Tibial artery (tissue), 4 donors: Measurements from ENCODE around the gene ESRRB.

Experiments
- DNase-seq, 2 donors: peaks; one replicate each; pipeline ENCODE4 v3.0.0-alpha.2; 2019
- H3K27ac ChIP-seq, 2 donors: fragments of 200-600 bp; sonication (generic) in 1 of 2; 1 replicate in 1 of 2; 2 replicates in 1 of 2; pipeline ENCODE4 v1.5.1; 2018 to 2019; ENCODE audit warnings: mild to moderate bottlenecking in 1 of 2
- H3K27me3 ChIP-seq, 2 donors: fragments of 200-600 bp; sonication (generic) in 1 of 2; one replicate each; pipeline versions ENCODE4 v1.5.1 to v1.6.0; 2016 to 2019
- H3K36me3 ChIP-seq, 3 donors: fragments of 200-600 bp; sonication (generic) in 2 of 3; one replicate each; pipeline ENCODE4 v1.5.1; 2016 to 2019; ENCODE audit warnings: mild to moderate bottlenecking in 2 of 3
- H3K4me1 ChIP-seq, 4 donors: fragments of 200-600 bp; sonication (generic) in 2 of 4; 1 replicate in 3 of 4; 2 replicates in 1 of 4; pipeline ENCODE4 v1.5.1; 2016 to 2019
- H3K4me3 ChIP-seq, 2 donors: fragments of 200-600 bp; sonication (generic) in 1 of 2; 1 replicate in 1 of 2; 2 replicates in 1 of 2; pipeline ENCODE4 v1.5.1; 2018 to 2019; ENCODE audit warnings: mild to moderate bottlenecking in 2 of 2
- H3K9me3 ChIP-seq, 3 donors: fragments of 200-600 bp; sonication (generic) in 1 of 3; one replicate each; pipeline ENCODE4 v1.5.1; 2016 to 2019
- intact Hi-C: fragments of 100-400 bp; cut with DNase I; formaldehyde crosslinking; loops from one replicate; pipeline ENCODE4 v1.15.0; 2023; ENCODE audit warnings: low total_unique reads
- TF ChIP-seq, protein P1 (sequence below), 2 experiments: fragments of 200-600 bp in 1 of 2; fragments of 450-650 bp in 1 of 2; IDR thresholded peaks; one replicate each; pipeline ENCODE4 v1.5.1; 2017 to 2019; ENCODE audit warnings: antibody characterized with exemption in 2 of 2, mild to moderate bottlenecking in 1 of 2, moderate library complexity in 1 of 2

ESRRB gene

DNA sequence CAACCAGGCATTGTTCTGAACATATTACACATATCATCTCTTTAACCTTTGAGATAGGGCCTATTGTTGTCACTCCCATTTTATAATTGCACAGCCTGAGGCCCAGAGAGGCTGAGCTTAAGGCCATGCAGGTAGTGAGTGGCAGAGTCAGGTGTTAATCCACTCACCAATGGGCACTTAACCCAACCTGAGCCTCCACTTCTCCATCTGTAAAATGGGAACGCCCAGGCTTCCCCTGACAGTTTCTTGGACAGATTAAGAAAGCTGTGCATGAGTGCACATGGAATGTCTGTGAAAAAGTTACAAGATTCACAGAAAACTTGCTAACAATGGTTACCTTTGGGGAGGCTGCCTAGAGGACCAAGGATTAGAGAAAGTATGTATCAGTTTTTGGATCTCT is 32.9 kb downstream of the ESRRB start:
- DNase-seq: no peak
- H3K27ac ChIP-seq: no peak overlapping the region
- intact Hi-C loops: no loop called here
- no peaks in the 10 kb centered on the region for H3K9me3 ChIP-seq
- TF ChIP-seq, protein P1, sequence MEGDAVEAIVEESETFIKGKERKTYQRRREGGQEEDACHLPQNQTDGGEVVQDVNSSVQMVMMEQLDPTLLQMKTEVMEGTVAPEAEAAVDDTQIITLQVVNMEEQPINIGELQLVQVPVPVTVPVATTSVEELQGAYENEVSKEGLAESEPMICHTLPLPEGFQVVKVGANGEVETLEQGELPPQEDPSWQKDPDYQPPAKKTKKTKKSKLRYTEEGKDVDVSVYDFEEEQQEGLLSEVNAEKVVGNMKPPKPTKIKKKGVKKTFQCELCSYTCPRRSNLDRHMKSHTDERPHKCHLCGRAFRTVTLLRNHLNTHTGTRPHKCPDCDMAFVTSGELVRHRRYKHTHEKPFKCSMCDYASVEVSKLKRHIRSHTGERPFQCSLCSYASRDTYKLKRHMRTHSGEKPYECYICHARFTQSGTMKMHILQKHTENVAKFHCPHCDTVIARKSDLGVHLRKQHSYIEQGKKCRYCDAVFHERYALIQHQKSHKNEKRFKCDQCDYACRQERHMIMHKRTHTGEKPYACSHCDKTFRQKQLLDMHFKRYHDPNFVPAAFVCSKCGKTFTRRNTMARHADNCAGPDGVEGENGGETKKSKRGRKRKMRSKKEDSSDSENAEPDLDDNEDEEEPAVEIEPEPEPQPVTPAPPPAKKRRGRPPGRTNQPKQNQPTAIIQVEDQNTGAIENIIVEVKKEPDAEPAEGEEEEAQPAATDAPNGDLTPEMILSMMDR (IDR thresholded peaks at IDR 0.05): no peak
- no peak overlapping the region for H3K4me3 ChIP-seq
- peaks cover 0 to 5% of the 10 kb centered on the region in 2 donors for H3K27me3 ChIP-seq
- H3K36me3 ChIP-seq: no peaks in the 10 kb centered on the region
- no peaks in the 10 kb centered on the region for H3K4me1 ChIP-seq

DNA sequence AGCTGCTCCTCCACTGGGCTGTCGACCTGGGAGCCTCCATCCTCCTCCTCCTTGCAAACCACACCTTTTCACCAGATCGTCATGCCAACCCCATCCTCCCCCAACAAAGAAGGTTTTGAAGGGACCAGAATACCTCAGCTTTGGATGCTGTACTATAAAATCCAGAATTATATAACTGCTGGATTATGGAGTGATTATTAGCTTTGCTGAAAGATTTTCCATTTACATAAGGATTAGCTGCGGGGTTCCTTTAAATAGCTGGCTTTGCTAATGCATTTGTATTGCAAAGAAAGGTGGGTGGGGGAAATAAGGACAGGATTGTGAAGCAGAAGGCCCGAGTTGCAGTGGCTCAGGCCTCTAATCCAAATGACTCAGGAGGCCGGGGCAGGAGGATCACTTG is 36.6 kb downstream of the ESRRB start:
- DNase-seq: no peak
- peaks cover 0 to 21% of the 10 kb centered on the region in 2 donors for H3K27me3 ChIP-seq
- no peaks in the 10 kb centered on the region for H3K4me1 ChIP-seq
- H3K36me3 ChIP-seq: no peaks in the 10 kb centered on the region
- H3K27ac ChIP-seq: no peak overlapping the region
- intact Hi-C loops: no loop called here
- TF ChIP-seq, protein P1 (IDR thresholded peaks at IDR 0.05): no peak
- no peak overlapping the region for H3K4me3 ChIP-seq
- H3K9me3 ChIP-seq: no peaks in the 10 kb centered on the region

DNA sequence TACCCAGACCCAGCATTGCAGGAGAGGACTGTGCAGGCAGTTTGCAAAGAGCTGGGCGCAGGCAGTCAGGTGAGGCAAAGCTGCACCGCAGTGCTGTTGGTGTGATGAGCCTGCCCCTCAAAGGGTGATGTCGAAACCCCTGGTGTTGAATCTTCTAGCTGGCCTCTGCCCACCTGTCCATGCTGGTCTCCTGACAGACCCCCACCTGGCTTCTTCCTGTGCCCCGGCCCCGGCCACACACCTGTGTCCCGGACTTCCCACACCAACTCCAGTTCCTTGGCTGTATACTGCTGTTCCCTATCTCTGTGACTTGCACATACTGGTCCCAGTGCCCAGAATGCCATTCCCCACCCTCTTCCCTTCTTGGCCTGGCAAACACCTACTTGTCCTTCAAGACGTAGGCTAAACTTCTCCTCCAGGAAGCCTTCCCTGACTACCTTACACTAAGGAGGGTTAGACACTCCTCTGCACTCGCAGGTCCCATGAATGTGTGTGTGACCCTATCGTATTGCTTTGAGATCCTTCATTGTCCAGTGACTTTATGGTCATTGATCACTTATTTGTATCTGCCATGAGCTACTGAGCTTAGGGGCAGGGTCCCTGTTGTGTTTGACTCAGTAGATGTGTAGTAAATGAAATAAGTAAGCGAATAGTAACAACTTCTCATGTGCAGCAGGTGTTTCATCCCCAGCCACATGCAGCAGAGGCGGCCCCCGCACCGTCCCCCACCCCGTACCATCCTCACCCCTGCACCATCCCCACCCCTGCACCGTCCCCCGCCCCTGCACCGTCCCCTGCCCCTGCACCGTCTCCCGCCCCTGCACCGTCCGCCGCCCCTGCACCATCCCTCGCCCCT is 37.4 kb downstream of the ESRRB start:
- peaks cover 0 to 21% of the 10 kb centered on the region in 2 donors for H3K27me3 ChIP-seq
- no peak for DNase-seq
- intact Hi-C loops: no loop called here
- no peaks in the 10 kb centered on the region for H3K9me3 ChIP-seq
- no peak overlapping the region for H3K4me3 ChIP-seq
- TF ChIP-seq, protein P1 (IDR thresholded peaks at IDR 0.05): no peak
- H3K4me1 ChIP-seq: no peaks in the 10 kb centered on the region
- no peaks in the 10 kb centered on the region for H3K36me3 ChIP-seq
- H3K27ac ChIP-seq: no peak overlapping the region

DNA sequence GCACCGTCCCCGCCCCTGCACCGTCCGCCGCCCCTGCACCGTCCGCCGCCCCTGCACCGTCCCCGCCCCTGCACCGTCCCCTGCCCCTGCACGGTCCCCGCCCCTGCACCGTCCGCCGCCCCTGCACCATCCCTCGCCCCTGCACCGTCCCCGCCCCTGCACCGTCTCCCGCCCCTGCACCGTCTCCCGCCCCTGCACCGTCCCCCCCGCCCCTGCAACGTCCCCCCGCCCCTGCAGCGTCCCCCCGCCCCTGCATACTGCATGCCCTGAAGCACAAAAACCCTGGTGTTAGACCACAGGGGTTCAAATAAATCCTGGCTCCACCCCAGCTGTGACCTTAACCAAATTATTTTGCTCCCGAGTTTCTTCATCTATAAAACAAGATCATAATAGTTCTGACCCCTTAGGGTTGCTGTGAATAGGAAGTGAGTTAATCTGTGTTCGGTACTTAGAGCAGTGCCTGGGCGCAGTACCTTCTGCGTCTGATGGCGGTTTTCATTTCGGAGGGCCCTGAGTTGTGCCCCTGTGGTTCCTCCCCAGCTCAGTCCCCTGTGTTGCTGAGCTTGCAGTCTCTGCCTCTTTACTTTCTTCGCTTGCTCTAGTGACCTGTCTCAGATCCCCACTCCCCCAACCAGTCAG is 38.1 kb downstream of the ESRRB start:
- Histone ChIP-seq H3K9me3 (no peaks in the 10 kb centered on the region), H3K27me3 (peaks cover 0 to 21% of the 10 kb centered on the region in 2 donors), H3K4me3 (no peak overlapping the region), H3K4me1 (no peaks in the 10 kb centered on the region), H3K36me3 (no peaks in the 10 kb centered on the region), H3K27ac (no peak overlapping the region)
- DNase-seq: no peak
- intact Hi-C loops: no loop called here
- TF ChIP-seq, protein P1 (IDR thresholded peaks at IDR 0.05): no peak

DNA sequence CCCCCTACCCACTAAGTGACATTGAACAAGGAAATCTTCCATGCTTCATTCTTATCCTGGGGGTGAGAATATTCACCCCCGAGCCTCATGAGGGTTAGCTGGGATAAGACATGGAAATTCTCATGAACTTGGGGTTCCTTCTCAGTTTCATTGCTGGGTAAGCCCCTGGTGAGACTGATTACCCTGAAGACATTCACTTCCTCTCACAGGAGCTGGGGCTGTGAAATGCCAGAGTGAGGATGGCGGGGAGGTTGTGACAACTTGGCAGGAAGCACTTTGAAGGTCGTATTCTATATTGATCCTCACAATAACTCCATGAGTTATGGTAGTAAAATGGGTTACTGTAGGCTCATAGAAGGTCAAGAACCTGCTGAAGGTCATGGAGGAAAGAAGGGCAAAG is 43.5 kb downstream of the ESRRB start:
- H3K9me3 ChIP-seq: no peaks in the 10 kb centered on the region
- H3K4me1 ChIP-seq: no peaks in the 10 kb centered on the region
- no peaks in the 10 kb centered on the region for H3K36me3 ChIP-seq
- H3K4me3 ChIP-seq: no peak overlapping the region
- TF ChIP-seq, protein P1 (IDR thresholded peaks at IDR 0.05): no peak
- intact Hi-C loops: no loop called here
- peaks cover 0 to 11% of the 10 kb centered on the region in 2 donors for H3K27me3 ChIP-seq
- no peak for DNase-seq
- H3K27ac ChIP-seq: no peak overlapping the region
